Stimulated activated CD8-positive, alpha-beta memory T cell treated with anti-CD3 and anti-CD28 coated beads, Interleukin-12 subunit alpha, Interleukin-12 subunit beta, amount 100 ng/mL, for 1 hour (primary cell): ENCODE data around the gene SURF2.

Experiments
- DNase-seq: peaks from one replicate; pipeline ENCODE4 v3.0.0-alpha.2; 2020; ENCODE audit warnings: low read depth

The SURF2 gene

GRCh38 chr9:133401588-133401987, 45.2 kb downstream of the SURF2 start:
- no peak for DNase-seq

DNA sequence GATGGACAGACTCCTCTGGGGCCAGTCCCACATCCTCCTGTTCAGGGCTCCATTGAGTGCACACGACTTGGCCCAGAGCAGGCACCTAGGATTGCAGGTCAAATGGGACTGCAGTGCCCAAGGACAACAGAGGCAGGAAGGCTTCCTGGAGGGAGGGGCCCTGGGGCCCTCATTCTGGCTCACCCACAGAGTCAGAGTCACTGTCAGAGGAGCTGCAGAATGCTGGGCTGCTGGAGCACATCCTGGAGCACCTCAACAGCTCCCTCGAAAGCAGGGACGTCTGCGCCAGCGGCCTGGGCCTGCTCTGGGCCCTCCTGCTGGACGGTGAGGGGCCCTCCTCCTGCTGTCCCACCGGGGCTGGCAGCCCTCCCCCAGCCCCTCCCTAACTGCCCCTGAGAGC, 46.3 kb downstream of the SURF2 start:
- DNase-seq = no peak

DNA sequence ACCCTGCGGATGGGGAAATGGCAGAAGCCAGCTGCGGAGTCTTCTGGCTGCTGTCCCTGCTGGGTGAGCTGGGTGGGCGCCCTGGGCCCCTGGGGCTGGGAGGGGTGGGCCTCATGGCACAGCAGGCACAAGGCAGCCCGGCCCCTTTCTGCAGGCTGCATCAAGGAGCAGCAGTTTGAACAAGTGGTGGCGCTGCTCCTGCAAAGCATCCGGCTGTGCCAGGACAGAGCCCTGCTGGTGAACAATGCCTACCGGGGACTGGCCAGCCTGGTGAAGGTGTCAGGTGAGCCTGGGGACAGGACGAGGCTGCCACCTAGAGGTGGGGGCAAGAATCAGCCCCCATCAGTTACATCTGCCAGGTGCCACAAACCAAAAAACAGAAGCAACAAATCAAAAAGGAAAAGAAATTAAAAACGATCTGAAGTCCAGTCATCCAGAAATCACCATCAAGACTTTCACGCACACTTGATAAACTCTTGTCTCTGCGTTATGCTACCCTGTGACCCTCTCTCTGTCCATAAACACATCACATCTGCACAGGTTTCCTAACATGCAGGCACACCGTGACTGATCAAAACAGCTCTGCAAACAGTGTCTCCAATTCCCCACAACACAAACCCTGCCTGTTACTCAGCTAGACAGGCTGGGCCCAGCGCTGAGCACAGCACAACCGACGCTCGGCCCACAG, 47.6 kb downstream of the SURF2 start:
- peak; percentile 45 for DNase-seq

DNA sequence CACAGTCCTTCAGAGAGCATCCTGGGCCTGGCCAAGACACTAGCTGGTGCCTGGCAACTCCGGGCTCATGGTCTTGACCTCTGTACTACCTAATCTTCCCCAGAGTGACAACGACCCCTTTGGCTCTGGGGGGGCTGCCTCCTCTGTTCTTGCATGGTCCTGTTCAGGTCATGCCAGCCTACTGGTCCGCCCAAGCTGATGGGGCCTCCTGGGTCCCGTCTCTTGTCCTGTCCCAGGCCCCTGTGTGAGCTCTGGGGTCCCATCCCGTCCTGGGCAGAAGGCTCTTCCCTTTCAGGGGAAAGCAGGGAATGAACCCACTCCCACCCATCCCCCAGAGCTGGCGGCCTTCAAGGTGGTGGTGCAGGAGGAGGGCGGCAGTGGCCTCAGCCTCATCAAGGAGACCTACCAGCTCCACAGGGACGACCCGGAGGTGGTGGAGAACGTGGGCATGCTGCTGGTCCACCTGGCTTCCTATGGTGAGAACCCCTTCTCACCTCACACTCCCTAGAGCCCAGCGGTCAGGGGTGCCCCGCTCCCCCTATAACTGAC, 48.2 kb downstream of the SURF2 start:
- DNase-seq = no peak

DNA sequence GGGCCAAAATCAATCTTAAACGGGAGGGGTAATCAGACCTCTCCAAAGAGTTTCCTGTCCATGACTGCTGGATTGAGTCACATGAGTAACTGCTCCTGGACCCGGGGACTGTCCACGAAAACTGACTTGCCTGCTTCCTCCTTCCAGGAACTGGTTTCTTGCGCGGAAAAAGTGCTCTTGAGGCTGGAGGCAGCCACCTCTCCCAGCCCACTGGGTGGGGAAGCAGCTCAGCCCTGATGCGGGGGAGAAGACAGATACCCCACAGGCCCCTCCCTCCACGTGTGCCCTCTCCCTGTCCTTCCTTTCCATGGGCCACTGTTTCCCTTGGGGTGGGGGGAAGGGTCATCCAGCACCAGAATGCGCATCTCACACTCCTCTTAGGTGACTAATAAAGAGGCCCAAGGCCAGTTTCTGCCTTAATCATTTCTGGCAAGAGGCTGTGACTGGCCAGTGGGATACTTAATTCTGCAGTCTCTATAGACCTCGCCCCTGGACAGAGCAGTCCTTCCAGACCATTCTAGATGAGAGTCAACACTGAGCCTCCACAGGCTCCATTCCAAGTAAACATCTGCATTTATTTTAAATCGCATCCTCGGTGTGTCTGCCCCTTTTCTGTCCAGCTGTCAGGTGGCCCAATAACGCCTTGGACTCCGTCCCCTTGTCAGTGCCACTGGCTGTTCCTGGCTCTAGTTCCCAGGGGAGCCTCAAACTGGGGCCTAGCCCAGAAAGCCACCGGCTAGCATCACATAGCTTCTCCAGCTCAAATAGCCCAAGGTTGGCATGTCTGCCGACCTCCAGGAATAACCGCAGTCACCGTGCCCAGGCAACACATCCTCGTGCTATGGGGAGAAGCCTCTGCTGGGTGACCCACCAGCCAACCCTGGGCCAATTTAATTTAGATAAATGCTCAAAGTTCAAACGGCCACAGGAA, 49.4 kb downstream of the SURF2 start:
- DNase-seq = no peak

DNA sequence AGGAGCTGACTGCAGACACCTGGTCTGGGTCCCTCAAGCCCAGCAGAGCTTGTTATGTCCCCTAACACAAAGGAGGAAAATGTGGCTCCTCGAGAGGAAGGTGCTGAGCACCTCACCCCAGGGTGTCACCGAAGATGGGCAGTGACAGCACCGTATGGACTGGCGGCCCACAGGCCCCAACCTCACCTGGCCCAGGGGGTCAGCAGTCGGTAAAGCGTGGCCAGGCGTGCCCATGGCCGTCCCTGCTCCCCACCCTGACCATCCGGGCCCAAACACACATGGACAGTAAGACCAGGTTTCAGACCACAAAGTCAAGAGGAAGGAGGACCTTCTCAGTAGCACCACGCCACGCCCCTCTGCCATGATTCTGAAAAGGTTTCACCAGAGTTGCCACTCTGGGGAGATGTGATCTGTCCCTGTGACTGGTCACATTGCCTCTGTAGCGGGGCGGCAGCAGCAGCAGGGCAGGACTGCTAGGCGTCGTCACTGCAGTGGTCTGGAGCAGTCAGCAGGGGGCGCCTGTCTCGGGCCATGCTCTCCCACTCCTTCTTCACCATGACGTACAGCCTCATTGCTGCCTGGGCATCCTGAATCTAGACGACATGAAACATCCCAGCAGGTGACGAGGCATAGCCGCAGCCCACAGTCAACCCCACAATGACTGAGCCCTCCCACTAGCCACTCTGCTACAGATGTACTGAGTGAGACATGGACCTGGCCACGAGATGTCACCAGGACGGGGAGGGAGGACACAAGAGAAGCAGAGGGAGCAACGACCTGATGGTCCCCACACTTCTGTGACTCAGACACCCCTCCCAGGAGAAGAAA, 50.3 kb downstream of the SURF2 start:
- DNase-seq = peak; percentile 62

DNA sequence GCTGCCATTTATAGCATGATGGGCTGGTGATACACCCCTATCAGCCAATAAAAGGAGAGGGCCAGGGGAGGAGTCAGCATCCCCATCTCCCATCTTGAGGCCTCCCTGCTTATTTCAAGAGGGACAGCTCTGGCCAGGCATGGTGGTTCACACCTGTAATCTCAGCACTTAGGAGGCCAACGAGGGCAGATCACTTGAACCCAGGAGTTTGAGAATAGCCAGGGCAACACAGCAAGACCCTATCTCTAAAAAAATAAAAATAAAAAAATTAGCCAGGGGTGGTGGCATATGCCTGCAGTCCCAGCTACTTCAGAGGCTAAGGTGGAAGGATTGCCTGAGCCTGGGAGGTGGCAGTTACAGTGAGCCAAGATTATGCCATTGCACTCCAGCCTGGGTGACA, 51.7 kb downstream of the SURF2 start:
- DNase-seq = no peak
